C4-2B (cell line): ENCODE measurements around the gene CAMTA1.

Source experiments
- H3K27ac ChIP-seq: fragments of 450-650 bp; 2 replicates; pipeline ENCODE4 v1.5.1; 2017
- ZFX ChIP-seq: fragments of 450-650 bp; IDR thresholded peaks from 2 replicates; pipeline ENCODE4 v1.6.1; 2017
- TF ChIP-seq, protein P1 (sequence below): fragments of 450-650 bp; conservative IDR thresholded peaks from 2 replicates; pipeline ENCODE4 v1.5.1; 2017; ENCODE audit warnings: mild to moderate bottlenecking

Gene CAMTA1

DNA sequence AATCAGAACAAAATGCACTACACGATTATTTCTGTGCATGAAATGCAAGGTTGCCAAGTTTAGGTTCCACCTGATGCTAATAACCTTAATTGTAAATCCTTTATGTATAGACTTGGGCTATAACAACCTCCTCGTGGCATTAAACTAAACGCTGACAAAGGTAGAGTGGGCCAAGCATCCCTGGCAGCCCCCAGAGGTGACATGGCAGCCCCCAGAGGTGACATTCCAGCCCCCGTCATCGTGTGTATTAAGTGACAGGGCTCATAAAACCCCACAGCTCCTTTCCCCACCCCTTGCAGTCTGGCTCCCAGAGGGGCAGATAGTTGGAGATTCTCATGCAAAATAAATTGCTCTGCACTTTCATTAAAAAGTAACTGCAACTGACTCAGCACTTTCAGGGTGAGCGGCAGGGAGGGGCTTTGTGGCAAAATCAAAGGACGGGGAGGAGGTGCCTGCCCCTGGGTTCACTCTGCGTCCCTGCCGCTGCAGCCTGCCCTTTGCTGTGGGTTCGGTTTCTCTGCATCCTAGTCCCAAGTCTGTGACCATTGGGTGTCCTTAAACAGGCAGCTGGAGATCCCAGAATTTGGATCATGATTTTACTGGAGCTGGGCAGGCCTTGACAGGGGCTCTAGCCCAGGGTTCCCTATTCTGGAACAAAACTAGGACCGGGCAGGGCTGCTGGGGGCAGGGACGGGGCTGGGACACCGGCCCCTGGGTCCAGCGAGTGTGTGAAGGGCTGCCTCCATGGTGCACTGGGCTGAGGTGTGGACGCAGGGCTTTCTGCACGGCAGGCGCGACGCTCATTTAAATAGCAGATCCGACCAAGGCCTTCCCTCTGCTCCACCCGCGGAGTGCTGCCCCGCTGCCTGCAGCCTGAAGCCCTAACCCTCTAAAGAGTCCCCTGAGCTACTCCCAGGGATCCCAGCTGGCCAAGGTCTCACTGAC, 751.0 kb downstream of the CAMTA1 start:
- TF ChIP-seq, protein P1, sequence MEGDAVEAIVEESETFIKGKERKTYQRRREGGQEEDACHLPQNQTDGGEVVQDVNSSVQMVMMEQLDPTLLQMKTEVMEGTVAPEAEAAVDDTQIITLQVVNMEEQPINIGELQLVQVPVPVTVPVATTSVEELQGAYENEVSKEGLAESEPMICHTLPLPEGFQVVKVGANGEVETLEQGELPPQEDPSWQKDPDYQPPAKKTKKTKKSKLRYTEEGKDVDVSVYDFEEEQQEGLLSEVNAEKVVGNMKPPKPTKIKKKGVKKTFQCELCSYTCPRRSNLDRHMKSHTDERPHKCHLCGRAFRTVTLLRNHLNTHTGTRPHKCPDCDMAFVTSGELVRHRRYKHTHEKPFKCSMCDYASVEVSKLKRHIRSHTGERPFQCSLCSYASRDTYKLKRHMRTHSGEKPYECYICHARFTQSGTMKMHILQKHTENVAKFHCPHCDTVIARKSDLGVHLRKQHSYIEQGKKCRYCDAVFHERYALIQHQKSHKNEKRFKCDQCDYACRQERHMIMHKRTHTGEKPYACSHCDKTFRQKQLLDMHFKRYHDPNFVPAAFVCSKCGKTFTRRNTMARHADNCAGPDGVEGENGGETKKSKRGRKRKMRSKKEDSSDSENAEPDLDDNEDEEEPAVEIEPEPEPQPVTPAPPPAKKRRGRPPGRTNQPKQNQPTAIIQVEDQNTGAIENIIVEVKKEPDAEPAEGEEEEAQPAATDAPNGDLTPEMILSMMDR = no peak
- TF ChIP-seq ZFX = no peak
- H3K27ac ChIP-seq = no peak overlapping the region

DNA sequence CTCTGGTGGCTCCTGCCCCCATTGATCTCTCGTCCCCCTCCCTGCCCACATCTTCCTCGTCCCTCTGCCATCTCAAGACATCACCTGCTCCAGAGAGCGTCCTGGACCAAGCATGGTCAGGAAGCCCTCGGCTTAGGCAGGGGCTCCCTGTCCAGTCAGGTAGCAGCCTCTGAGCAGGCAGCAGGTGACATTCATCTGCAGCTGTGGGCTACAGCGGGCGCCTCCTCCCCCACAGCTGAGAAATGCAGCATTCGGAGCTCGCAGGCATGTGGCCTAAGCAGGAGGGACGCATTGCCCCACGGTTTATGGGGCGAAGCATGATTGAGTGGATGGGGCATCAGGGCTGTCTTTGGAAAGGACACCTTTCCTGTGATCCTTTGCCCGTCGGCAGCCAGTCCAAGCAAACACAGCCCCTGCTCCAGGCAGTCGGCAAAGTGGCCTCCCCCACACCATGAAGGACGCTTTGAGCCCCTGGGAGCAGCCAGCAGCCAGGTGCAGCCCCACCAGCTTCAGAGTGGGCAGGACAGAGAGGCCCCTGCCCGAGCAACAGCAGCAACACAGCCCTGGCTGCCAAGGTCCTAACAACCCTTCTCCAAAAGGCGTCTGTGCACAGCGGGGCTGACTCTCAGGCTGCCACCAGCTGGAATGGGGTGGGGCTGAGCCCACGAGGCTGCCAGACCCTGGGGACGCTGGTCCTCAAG, 751.8 kb downstream of the CAMTA1 start:
- no peak overlapping the region for H3K27ac ChIP-seq
- TF ChIP-seq, protein P1 = no peak
- no peak for TF ChIP-seq ZFX

DNA sequence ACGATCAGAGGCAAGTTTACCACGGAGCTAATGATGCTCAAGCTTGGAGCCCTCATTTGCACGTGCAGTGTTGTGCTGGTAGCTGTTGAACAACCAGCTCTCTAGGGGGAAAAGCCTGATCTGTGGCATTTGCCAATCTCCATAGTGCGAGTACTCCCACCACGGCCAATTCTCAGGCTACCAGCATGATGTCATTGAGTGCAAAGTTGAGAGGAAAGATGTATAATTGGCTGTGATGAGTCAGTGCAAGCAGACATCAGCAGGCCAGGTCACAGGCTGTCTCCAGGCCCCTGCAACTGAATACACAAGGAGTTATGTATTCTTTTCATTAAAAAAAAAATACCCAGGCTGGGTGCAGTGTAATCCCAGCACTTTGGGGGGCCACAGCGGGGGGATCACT, 752.8 kb downstream of the CAMTA1 start:
- no peak overlapping the region for H3K27ac ChIP-seq
- no peak for TF ChIP-seq ZFX
- TF ChIP-seq, protein P1 = no peak

DNA sequence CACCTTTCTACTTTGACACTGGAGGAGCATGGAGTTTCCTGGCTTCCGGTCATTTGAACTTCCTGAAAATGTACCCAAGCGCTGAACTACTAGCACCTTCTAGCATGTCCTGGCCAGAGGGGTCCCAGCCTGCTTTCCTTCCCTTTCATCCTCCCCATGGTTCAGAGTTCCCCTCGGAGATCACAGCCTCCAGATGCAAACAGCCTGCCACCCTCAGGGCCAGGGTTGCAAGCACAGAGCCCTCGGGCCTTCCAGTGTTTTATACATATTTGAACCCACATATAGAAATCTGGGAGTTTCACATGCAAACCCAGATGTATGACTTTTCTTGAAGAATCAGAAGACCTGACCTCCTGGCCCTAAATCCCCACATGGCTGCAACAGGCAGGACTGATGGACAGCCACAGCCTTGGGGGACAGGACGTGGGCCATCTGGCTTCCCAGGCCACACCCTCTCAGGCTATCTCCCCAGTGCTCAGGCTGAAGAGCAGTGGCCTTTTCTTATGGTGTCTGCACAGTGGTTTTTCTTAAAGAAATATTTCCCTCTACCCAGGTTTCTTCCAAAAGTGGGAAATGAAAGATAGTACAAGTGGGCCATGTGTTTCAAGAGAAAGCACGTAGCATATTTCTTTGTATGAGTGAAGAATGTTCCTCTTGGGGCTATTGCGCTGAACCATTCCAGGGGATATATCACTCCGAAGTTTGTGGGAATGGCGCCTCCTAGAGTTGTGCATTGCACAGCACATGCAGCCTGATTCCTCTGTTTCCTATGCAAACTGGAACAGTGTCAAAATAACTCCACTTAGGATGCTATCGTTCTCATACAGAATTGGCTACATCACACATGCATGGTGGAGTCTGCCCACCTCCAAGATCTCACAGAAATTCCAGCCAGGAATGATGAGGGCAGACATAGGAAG, 753.9 kb downstream of the CAMTA1 start:
- TF ChIP-seq, protein P1 = no peak
- no peak for TF ChIP-seq ZFX
- no peak overlapping the region for H3K27ac ChIP-seq

DNA sequence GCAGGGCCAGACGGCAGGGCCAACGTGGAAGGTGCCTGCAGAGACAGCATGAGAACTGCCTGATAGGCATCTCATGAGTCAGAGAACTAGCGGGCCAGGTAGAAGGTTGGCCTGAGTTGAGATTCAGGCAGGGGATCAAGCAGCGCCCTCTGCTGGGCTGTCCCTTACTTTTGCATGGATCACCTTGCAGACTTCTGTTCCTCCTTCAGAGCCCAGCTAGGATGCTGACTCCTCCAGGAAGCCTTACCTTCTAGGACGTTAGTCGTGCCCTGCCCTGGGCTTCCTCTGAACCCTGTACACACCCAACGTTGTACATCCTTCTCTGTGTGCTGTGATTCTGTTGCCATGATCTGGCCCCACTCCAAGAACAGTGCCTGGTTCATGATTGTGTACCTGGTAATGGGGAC, 754.5 kb downstream of the CAMTA1 start:
- TF ChIP-seq ZFX = no peak
- TF ChIP-seq, protein P1 = peak; percentile 83
- H3K27ac ChIP-seq = no peak overlapping the region

DNA sequence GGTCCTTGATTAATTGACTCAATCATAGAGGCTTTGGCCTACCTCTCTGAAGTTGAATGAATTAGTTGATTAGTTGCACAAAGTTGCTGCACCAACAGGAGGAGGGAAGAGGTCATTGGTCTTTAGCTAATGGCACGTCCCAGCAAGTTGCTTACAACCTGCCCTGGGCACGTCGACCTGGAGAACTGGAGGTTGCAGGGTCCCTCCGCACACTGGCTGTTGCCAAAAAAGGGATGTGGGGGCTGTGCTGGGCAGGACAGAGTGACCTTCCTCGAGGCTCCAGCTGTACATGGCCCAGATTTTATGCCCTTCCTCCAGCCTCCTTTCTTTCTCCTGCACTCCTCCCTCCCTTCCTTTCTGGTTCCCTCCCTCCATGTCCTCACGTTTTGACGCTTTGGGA, 755.6 kb downstream of the CAMTA1 start:
- TF ChIP-seq, protein P1 = no peak
- no peak overlapping the region for H3K27ac ChIP-seq
